OCI-LY3 (cell line): Measurements from ENCODE around the gene CCDC127.

Experiments
- EZH2phosphoT487 ChIP-seq: fragments of 200-600 bp; shearing (Covaris generic); IDR thresholded peaks from 2 replicates; pipeline ENCODE4 v1.6.1; 2018; ENCODE audit warnings: antibody characterized with exemption, mixed run types, low read depth
- TF ChIP-seq, protein P1 (sequence below): fragments of 200-600, 300-600 bp; sonication (generic); IDR thresholded peaks from 2 replicates; pipeline ENCODE4 v1.5.1; 2014; ENCODE audit warnings: antibody characterized with exemption, low read length, low read depth

DNA sequence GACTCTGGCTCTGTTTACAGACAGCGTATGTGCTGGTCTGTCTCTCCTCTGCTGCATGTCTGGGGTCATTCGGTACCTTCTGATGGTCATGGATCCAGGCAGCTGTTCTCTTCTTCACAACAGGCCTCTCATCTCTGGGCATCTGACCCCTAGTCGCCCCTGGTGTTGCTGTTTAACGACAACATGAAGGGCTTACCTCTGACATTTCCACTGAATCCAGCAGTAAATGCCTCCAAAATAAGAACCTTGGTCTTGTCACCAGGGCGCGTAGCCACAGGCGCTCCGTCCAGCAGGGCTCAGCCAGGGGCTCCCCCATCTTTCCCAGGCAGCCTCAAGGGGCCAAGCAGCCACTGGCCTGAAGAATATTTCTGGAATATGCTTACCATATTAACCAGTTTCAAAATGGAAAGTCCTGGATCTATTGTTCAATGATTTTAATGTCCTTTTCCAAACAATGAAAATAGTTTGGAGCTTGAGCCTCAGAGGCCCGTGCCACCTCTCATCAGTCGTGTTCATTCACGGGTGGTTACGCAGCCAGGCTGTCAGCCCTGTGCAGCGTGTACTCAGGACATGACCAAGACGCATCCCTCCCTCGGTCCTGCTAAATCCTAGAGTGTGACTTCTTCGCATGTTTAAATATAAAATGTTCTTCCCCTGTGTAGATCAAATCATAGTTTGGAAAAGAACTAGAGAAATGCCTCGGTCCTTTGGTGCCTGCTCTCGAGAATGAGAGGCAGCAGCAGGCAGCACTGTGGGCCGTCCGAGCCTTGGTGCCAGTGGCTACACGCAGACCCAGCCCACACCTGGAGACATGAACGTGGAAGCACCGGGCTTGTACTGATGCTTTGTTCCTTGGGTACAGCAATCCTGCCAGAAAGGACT is 56.8 kb downstream of the CCDC127 start:
- TF ChIP-seq, protein P1, sequence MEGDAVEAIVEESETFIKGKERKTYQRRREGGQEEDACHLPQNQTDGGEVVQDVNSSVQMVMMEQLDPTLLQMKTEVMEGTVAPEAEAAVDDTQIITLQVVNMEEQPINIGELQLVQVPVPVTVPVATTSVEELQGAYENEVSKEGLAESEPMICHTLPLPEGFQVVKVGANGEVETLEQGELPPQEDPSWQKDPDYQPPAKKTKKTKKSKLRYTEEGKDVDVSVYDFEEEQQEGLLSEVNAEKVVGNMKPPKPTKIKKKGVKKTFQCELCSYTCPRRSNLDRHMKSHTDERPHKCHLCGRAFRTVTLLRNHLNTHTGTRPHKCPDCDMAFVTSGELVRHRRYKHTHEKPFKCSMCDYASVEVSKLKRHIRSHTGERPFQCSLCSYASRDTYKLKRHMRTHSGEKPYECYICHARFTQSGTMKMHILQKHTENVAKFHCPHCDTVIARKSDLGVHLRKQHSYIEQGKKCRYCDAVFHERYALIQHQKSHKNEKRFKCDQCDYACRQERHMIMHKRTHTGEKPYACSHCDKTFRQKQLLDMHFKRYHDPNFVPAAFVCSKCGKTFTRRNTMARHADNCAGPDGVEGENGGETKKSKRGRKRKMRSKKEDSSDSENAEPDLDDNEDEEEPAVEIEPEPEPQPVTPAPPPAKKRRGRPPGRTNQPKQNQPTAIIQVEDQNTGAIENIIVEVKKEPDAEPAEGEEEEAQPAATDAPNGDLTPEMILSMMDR: no peak
- TF ChIP-seq EZH2phosphoT487: no peak
